GM12878 (cell line): ENCODE data around the gene ZDHHC1. TPM values are rescaled to one million over a fixed set of nuclear protein-coding genes. Genes with fewer than 3 reads are reported as not detected.
A peak's percentile ranks its signal among the peaks of the same experiment; 100 is the strongest.

Source experiments
- ATAC-seq: fragments of 200-7000 bp; cut with Tn5 transposase; 3 replicates; pipeline ENCODE4 v1.9.1; 2020; ENCODE audit warnings: mild to moderate bottlenecking, moderate library complexity
- BruUV-seq: library from RNA; stranded (reverse); fragments of 400-500 nt; replicated peaks from 2 replicates; lab custom pipeline; 2021; lab: Mats Ljungman, UMichigan
- CTCF ChIA-PET: fragments of 300-600 bp; sonication (Branson Sonifier 250); formaldehyde crosslinking; extraction: SDS; loops from one replicate; lab custom pipeline; 2021; ENCODE audit warnings: inconsistent platforms; lab: Yijun Ruan, JAX
- POLR2A ChIA-PET: fragments of 350-600 bp; formaldehyde crosslinking; extraction: SDS; loops from one replicate; lab custom pipeline; 2021; ENCODE audit warnings: inconsistent platforms; lab: Charles Lee
- RAD21 ChIA-PET: fragments of 300-600 bp; sonication (Branson Sonifier 250); formaldehyde crosslinking; loops from one replicate; lab custom pipeline; 2023; ENCODE audit warnings: antibody characterized with exemption; ENCODE audit not compliant: unreplicated experiment; lab: Charles Lee
- SMC1A ChIA-PET: fragments of 300-600 bp; sonication (Branson Sonifier 250); formaldehyde crosslinking; loops from one replicate; lab custom pipeline; 2023; ENCODE audit not compliant: unreplicated experiment, uncharacterized antibody; lab: Charles Lee
- DNase-seq: peaks from one replicate; pipeline ENCODE4 v3.0.0-alpha.2; 2011; ENCODE audit warnings: low read depth, low spot score
- FAIRE-seq: peaks from 3 replicates; lab custom pipeline; 2011; peaks lifted over from hg19 to GRCh38; lab: Jason Lieb, UNC
- H2AFZ ChIP-seq: 2 replicates; pipeline ENCODE4 v1.6.0; 2011; ENCODE audit warnings: low read depth, low read length, control low read depth; ENCODE audit not compliant: control insufficient read depth
- H3K27ac ChIP-seq: 2 replicates; pipeline ENCODE4 v1.5.1; 2011; ENCODE audit warnings: control low read depth; ENCODE audit not compliant: control insufficient read depth, insufficient read depth
- H3K27me3 ChIP-seq, 2 experiments: replicated peaks in 1 of 2; 2 replicates each; pipeline versions ENCODE4 v1.6.0 to v1.6.1; 2011; ENCODE audit warnings: low read length in 1 of 2; ENCODE audit not compliant: control insufficient read depth in 2 of 2, insufficient read depth in 2 of 2
- H3K36me3 ChIP-seq, 2 experiments: 2 replicates each; pipeline ENCODE4 v1.5.1; 2011; ENCODE audit warnings: low read length in 1 of 2; ENCODE audit not compliant: control insufficient read depth in 2 of 2, insufficient read depth in 2 of 2
- H3K4me1 ChIP-seq: 2 replicates; pipeline ENCODE4 v1.6.1; 2011; ENCODE audit warnings: mild to moderate bottlenecking, low read length, moderate library complexity, mixed read lengths; ENCODE audit not compliant: control insufficient read depth, insufficient read depth
- H3K4me2 ChIP-seq: 2 replicates; pipeline ENCODE4 v1.6.0; 2011; ENCODE audit warnings: control low read depth; ENCODE audit not compliant: control insufficient read depth, insufficient read depth
- H3K4me3 ChIP-seq: fragments of 200-600 bp; sonication (generic); 2 replicates; pipeline ENCODE4 v1.5.1; 2016
- H3K79me2 ChIP-seq: 2 replicates; pipeline ENCODE4 v1.6.0; 2011; ENCODE audit warnings: low read length; ENCODE audit not compliant: control insufficient read depth, insufficient read depth
- H3K9ac ChIP-seq: 2 replicates; pipeline ENCODE4 v1.8.0; 2011; ENCODE audit warnings: low read length, control low read depth, mixed read lengths; ENCODE audit not compliant: control insufficient read depth, insufficient read depth
- H3K9me3 ChIP-seq: replicated peaks from 3 replicates; pipeline ENCODE4 v1.5.1; 2011; ENCODE audit warnings: mild to moderate bottlenecking, low read length; ENCODE audit not compliant: control insufficient read depth, insufficient read depth
- H4K20me1 ChIP-seq: 2 replicates; pipeline ENCODE4 v1.6.0; 2011; ENCODE audit not compliant: control insufficient read depth, insufficient read depth
- FOXM1 ChIP-seq: IDR thresholded peaks from 2 replicates; pipeline ENCODE4 v1.6.1; 2012; ENCODE audit warnings: low read depth, mild to moderate bottlenecking, inconsistent platforms, low read length, moderate library complexity
- STAT1 ChIP-seq: fragments of 450-650 bp; conservative IDR thresholded peaks from 2 replicates; pipeline ENCODE4 v1.6.1; 2014; ENCODE audit warnings: antibody characterized with exemption, mild to moderate bottlenecking
- YBX1 ChIP-seq: fragments of 450-650 bp; IDR thresholded peaks from 2 replicates; pipeline ENCODE4 v1.6.1; 2016; ENCODE audit warnings: antibody characterized with exemption
- WGBS: methylation state at CpG from one replicate; pipeline ENCODE4 v1.1.6; 2016; ENCODE audit warnings: low lambda C conversion rate; ENCODE audit not compliant: insufficient replicate concordance, insufficient coverage; ENCODE audit errors: missing lambda C conversion rate; 5-methylcytosine and 5-hydroxymethylcytosine counted together
- in situ Hi-C: fragments of 300-500 bp; cut with MboI; formaldehyde crosslinking; loops from 9 replicates; pipeline ENCODE4 v1.14.3; 2018; ENCODE audit warnings: mixed read lengths
- intact Hi-C: fragments of 100-400 bp; cut with micrococcal nuclease; formaldehyde crosslinking; loops from one replicate; pipeline ENCODE4 v1.14.2; 2022; ENCODE audit not compliant: unreplicated experiment
- polyA plus RNA-seq, 11 experiments: library from polyadenylated mRNA; depleted of rRNA in 4 of 11; unstranded in 6 of 11; stranded (reverse) in 5 of 11; fragments of >200 nt; fragmentation: Nextera tagmentation in 4 of 11; fragmentation: Illumina TruSeq in 1 of 11; extraction: Ambion mirVana in 4 of 11; extraction: Trizol in 1 of 11; gene quantifications; 1 replicate in 1 of 11; 2 replicates in 10 of 11; pipeline versions ENCODE4 v1.2.1 to v1.2.3, GENCODE V29; 2011 to 2016; ENCODE audit warnings: inconsistent platforms in 2 of 11, missing spikeins in 2 of 11, low read depth in 1 of 11
- total RNA-seq, 4 experiments: library from RNA; depleted of rRNA in 3 of 4; stranded (reverse); fragments of >200 nt in 3 of 4; fragmentation: Illumina TruSeq in 1 of 4; extraction: Trizol in 1 of 4; gene quantifications; 2 replicates each; pipeline versions ENCODE4 v1.2.1 to v1.2.3, GENCODE V29; 2013 to 2021
- TF ChIP-seq, protein P1 (sequence below): fragments of 450-650 bp; IDR thresholded peaks from 2 replicates; pipeline ENCODE4 v1.6.1; 2017; ENCODE audit warnings: mild to moderate bottlenecking, moderate library complexity
- TF ChIP-seq, protein P2 (sequence below): fragments of 450-650 bp; formaldehyde crosslinking; IDR thresholded peaks from 2 replicates; pipeline ENCODE4 v1.5.0; 2022; ENCODE audit warnings: mild to moderate bottlenecking, missing genetic modification characterization
- TF ChIP-seq, protein P3 (sequence below): fragments of 450-650 bp; IDR thresholded peaks from 2 replicates; pipeline ENCODE4 v1.6.1; 2017; ENCODE audit warnings: low read depth, mild to moderate bottlenecking, moderate library complexity
- TF ChIP-seq, protein P4 (sequence below): fragments of 450-650 bp; IDR thresholded peaks from 2 replicates; pipeline ENCODE4 v1.6.1; 2016; ENCODE audit warnings: mild to moderate bottlenecking

The ZDHHC1 gene
- total and polyA plus RNA-seq, 10 of the 15 experiments (the other 5 are each of a cell fraction or from before 2014, with no cell fraction given), result 0.07 to 1.2 (median 0.66) TPM; not detected in 2

DNA sequence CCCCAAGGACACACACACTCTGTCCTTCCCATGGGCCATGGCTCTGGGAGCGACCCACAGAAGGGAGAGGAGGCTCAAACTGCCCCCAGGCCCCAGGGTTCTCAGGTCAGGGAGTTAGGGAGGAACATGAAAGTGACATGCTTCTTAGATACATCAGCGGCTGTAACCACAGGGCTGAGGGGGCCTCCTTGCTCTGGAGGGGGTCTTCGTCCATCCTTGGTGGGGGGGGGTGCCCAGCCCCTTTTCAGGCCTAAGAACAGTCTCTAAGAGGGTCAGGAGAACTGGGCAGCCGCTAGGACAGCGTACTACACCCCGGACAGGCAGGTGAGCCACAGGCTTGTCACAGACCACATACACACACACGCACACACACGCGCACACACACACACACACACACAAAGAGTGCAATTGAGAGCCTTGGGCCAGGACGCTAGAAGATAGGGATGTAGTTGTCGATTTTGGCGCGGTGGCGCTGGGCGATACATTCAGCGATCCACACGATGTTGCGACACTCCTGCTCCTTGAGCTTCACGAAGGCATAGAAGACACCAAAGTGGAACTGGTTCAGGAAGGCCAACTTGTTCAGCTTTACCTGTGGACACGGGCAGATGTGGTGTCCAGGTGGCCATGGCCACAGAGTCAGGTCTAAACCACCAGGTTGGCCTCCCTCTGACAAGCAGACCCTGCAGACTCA, 22.0 kb upstream of the ZDHHC1 start:
- Histone ChIP-seq H3K36me3 (peaks cover 0 to 16% of the 10 kb centered on the region in 2 experiments; a peak in 3 of 4 replicates), H3K9ac (no peak overlapping the region), H3K27ac (no peak overlapping the region), H3K79me2 (no peaks in the 10 kb centered on the region), H3K4me1 (peaks cover 21% of the 10 kb centered on the region)
- BruUV-seq, result TSS peak; percentile 84
- intact Hi-C loops, result no loop called here
- POLR2A ChIA-PET, result no interaction called here
- SMC1A ChIA-PET, result interaction anchor here (1.3 kb wide), 1 partner anchor 11 kb away, joined by 3 read pairs; no protein-coding TSS in a partner anchor
- FAIRE-seq, result no peak
- no peak for ATAC-seq
- TF ChIP-seq, protein P1, sequence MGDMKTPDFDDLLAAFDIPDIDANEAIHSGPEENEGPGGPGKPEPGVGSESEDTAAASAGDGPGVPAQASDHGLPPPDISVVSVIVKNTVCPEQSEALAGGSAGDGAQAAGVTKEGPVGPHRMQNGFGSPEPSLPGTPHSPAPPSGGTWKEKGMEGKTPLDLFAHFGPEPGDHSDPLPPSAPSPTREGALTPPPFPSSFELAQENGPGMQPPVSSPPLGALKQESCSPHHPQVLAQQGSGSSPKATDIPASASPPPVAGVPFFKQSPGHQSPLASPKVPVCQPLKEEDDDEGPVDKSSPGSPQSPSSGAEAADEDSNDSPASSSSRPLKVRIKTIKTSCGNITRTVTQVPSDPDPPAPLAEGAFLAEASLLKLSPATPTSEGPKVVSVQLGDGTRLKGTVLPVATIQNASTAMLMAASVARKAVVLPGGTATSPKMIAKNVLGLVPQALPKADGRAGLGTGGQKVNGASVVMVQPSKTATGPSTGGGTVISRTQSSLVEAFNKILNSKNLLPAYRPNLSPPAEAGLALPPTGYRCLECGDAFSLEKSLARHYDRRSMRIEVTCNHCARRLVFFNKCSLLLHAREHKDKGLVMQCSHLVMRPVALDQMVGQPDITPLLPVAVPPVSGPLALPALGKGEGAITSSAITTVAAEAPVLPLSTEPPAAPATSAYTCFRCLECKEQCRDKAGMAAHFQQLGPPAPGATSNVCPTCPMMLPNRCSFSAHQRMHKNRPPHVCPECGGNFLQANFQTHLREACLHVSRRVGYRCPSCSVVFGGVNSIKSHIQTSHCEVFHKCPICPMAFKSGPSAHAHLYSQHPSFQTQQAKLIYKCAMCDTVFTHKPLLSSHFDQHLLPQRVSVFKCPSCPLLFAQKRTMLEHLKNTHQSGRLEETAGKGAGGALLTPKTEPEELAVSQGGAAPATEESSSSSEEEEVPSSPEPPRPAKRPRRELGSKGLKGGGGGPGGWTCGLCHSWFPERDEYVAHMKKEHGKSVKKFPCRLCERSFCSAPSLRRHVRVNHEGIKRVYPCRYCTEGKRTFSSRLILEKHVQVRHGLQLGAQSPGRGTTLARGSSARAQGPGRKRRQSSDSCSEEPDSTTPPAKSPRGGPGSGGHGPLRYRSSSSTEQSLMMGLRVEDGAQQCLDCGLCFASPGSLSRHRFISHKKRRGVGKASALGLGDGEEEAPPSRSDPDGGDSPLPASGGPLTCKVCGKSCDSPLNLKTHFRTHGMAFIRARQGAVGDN, result no peak
- TF ChIP-seq STAT1 (no peak), YBX1 (no peak), FOXM1 (no peak)
- TF ChIP-seq, protein P2, sequence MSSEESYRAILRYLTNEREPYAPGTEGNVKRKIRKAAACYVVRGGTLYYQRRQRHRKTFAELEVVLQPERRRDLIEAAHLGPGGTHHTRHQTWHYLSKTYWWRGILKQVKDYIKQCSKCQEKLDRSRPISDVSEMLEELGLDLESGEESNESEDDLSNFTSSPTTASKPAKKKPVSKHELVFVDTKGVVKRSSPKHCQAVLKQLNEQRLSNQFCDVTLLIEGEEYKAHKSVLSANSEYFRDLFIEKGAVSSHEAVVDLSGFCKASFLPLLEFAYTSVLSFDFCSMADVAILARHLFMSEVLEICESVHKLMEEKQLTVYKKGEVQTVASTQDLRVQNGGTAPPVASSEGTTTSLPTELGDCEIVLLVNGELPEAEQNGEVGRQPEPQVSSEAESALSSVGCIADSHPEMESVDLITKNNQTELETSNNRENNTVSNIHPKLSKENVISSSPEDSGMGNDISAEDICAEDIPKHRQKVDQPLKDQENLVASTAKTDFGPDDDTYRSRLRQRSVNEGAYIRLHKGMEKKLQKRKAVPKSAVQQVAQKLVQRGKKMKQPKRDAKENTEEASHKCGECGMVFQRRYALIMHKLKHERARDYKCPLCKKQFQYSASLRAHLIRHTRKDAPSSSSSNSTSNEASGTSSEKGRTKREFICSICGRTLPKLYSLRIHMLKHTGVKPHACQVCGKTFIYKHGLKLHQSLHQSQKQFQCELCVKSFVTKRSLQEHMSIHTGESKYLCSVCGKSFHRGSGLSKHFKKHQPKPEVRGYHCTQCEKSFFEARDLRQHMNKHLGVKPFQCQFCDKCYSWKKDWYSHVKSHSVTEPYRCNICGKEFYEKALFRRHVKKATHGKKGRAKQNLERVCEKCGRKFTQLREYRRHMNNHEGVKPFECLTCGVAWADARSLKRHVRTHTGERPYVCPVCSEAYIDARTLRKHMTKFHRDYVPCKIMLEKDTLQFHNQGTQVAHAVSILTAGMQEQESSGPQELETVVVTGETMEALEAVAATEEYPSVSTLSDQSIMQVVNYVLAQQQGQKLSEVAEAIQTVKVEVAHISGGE (CRISPR knock-in tag), result no peak
- TF ChIP-seq, protein P3, sequence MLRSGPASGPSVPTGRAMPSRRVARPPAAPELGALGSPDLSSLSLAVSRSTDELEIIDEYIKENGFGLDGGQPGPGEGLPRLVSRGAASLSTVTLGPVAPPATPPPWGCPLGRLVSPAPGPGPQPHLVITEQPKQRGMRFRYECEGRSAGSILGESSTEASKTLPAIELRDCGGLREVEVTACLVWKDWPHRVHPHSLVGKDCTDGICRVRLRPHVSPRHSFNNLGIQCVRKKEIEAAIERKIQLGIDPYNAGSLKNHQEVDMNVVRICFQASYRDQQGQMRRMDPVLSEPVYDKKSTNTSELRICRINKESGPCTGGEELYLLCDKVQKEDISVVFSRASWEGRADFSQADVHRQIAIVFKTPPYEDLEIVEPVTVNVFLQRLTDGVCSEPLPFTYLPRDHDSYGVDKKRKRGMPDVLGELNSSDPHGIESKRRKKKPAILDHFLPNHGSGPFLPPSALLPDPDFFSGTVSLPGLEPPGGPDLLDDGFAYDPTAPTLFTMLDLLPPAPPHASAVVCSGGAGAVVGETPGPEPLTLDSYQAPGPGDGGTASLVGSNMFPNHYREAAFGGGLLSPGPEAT, result no peak
- TF ChIP-seq, protein P4, sequence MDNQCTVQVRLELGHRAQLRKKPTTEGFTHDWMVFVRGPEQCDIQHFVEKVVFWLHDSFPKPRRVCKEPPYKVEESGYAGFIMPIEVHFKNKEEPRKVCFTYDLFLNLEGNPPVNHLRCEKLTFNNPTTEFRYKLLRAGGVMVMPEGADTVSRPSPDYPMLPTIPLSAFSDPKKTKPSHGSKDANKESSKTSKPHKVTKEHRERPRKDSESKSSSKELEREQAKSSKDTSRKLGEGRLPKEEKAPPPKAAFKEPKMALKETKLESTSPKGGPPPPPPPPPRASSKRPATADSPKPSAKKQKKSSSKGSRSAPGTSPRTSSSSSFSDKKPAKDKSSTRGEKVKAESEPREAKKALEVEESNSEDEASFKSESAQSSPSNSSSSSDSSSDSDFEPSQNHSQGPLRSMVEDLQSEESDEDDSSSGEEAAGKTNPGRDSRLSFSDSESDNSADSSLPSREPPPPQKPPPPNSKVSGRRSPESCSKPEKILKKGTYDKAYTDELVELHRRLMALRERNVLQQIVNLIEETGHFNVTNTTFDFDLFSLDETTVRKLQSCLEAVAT, result 0 out of 2 replicates have a peak, but pooled peaks have one; percentile 25
- TF ChIP-seq, all 136 proteins: peak for 1
- Histone ChIP-seq H2AFZ (no peak overlapping the region), H3K27me3 (no peaks in the 10 kb centered on the region), H4K20me1 (0 out of 2 replicates have a peak, but pooled peaks cover 4% of the 10 kb centered on the region), H3K9me3 (no peaks in the 10 kb centered on the region), H3K4me2 (no peak overlapping the region), H3K4me3 (no peak overlapping the region)
- CTCF ChIA-PET, result interaction anchor here (0.5 to 2.1 kb wide), 3 partner anchors 9 to 94 kb away, joined by 3 to 6 read pairs (median 3); no protein-coding TSS in a partner anchor
- no peak for DNase-seq
- WGBS, result 88% methylated on average over 20 of the region's 20 CpGs
- RAD21 ChIA-PET, result no interaction called here
- in situ Hi-C loops, result no loop called here
